ENCODE results near the gene SLC25A42.
"Not testable (repeated sequence)": the region's sequence is repeated elsewhere in the genome, so short reads cannot be mapped to it uniquely, and the experiment has no call there.

The SLC25A42 gene

GRCh38 chr19:19105365-19106055, 41.7 kb downstream of the SLC25A42 start:
- DNase-seq (ENCODE audit: low read depth) = no peak

- DNase-seq (ENCODE audit: low read depth) = no peak
Measured at GRCh38 chr19:19106056-19106551, 42.3 kb downstream of the SLC25A42 start.

- not testable (repeated sequence) for DNase-seq (ENCODE audit: low read depth)
Measured at GRCh38 chr19:19106938-19107337, 43.1 kb downstream of the SLC25A42 start.

GRCh38 chr19:19107654-19108053, 43.9 kb downstream of the SLC25A42 start:
- no peak for DNase-seq (ENCODE audit: low read depth)

GRCh38 chr19:19109601-19110000, 45.8 kb downstream of the SLC25A42 start:
- no peak for DNase-seq (ENCODE audit: low read depth)

GRCh38 chr19:19110410-19111135, 46.8 kb downstream of the SLC25A42 start:
- no peak for DNase-seq (ENCODE audit: low read depth)

- DNase-seq (ENCODE audit: low read depth) = no peak
Measured at GRCh38 chr19:19111136-19111835, 47.5 kb downstream of the SLC25A42 start.

GRCh38 chr19:19111967-19112580, 48.3 kb downstream of the SLC25A42 start:
- DNase-seq (ENCODE audit: low read depth) = no peak

GRCh38 chr19:19113040-19113626, 49.3 kb downstream of the SLC25A42 start:
- DNase-seq (ENCODE audit: low read depth) = no peak

GRCh38 chr19:19115954-19116353, 52.2 kb downstream of the SLC25A42 start:
- DNase-seq (ENCODE audit: low read depth) = no peak

- DNase-seq (ENCODE audit: low read depth) = no peak
Measured at GRCh38 chr19:19119325-19120237, 55.8 kb downstream of the SLC25A42 start.

- no peak for DNase-seq (ENCODE audit: low read depth)
Measured at GRCh38 chr19:19120308-19121231, 56.8 kb downstream of the SLC25A42 start.

- no peak for DNase-seq (ENCODE audit: low read depth)
Measured at GRCh38 chr19:19121371-19121770, 57.6 kb downstream of the SLC25A42 start.

GRCh38 chr19:19122902-19123301, 59.1 kb downstream of the SLC25A42 start:
- no peak for DNase-seq (ENCODE audit: low read depth)

- DNase-seq (ENCODE audit: low read depth) = no peak
Measured at GRCh38 chr19:19123386-19123785, 59.6 kb downstream of the SLC25A42 start.

- no peak for DNase-seq (ENCODE audit: low read depth)
Measured at GRCh38 chr19:19126102-19126501, 62.3 kb downstream of the SLC25A42 start.

- DNase-seq (ENCODE audit: low read depth) = no peak
Measured at GRCh38 chr19:19131989-19132388, 68.2 kb downstream of the SLC25A42 start.

GRCh38 chr19:19132912-19133311, 69.1 kb downstream of the SLC25A42 start:
- no peak for DNase-seq (ENCODE audit: low read depth)

GRCh38 chr19:19133985-19134384, 70.2 kb downstream of the SLC25A42 start:
- DNase-seq (ENCODE audit: low read depth) = no peak

GRCh38 chr19:19134687-19135158, 70.9 kb downstream of the SLC25A42 start:
- DNase-seq (ENCODE audit: low read depth) = no peak

Data from stimulated activated CD8-positive, alpha-beta memory T cell treated with anti-CD3 and anti-CD28 coated beads, Interleukin-7, amount 100 ng/mL, for 24 hours (primary cell).